HepG2 (cell line): Measurements from ENCODE around the gene DLEC1. TPM values are rescaled to one million over a fixed set of nuclear protein-coding genes. Genes with fewer than 3 reads are reported as not detected.
A peak's percentile ranks its signal among the peaks of the same experiment; 100 is the strongest.

Source experiments
- AGO2 ChIP-seq: fragments of 200-400 bp; formaldehyde crosslinking; optimal IDR thresholded peaks from 2 replicates; pipeline ENCODE3; 2017; ENCODE audit warnings: mild to moderate bottlenecking, low read depth, low read length, moderate library complexity
- ARNT ChIP-seq: fragments of 450-650 bp; IDR thresholded peaks from 2 replicates; pipeline ENCODE4 v1.6.1; 2017
- ATF7-NPFF ChIP-seq: sonication (generic); formaldehyde crosslinking; IDR thresholded peaks from 2 replicates; pipeline ENCODE4 v1.8.1; 2023; ENCODE audit warnings: mild to moderate bottlenecking, low read depth, missing genetic modification reagents, moderate library complexity
- DBP ChIP-seq: sonication (generic); formaldehyde crosslinking; IDR thresholded peaks from 2 replicates; pipeline ENCODE4 v1.4.0; 2020; ENCODE audit warnings: missing genetic modification reagents; ENCODE audit errors: not compliant biosample characterization
- GTF2F1 ChIP-seq: fragments of 150-350 bp; IDR thresholded peaks from 2 replicates; pipeline ENCODE4 v1.6.1; 2014; ENCODE audit warnings: low read length
- HNF4G ChIP-seq, 2 experiments: sonication (generic) in 1 of 2; formaldehyde crosslinking in 1 of 2; IDR thresholded peaks; 2 replicates each; pipeline versions ENCODE4 v1.4.0 to v1.6.1; 2011 to 2020; ENCODE audit warnings: borderline replicate concordance in 2 of 2, low read depth in 2 of 2, mild to moderate bottlenecking in 2 of 2, low read length in 1 of 2, missing genetic modification reagents in 1 of 2, moderate library complexity in 1 of 2
- HOMEZ ChIP-seq: IDR thresholded peaks from 2 replicates; pipeline ENCODE4 v1.6.1; 2016; ENCODE audit warnings: low read depth
- MAFF ChIP-seq: IDR thresholded peaks from 2 replicates; pipeline ENCODE4 v1.6.1; 2011; ENCODE audit warnings: low read depth, low read length, improper control_type of control experiment
- NFE2L2 ChIP-seq: fragments of 150-350 bp; IDR thresholded peaks from 2 replicates; pipeline ENCODE4 v1.6.1; 2014; ENCODE audit warnings: low read length
- NONO ChIP-seq, 2 experiments: fragments of 450-650 bp in 1 of 2; sonication (generic) in 1 of 2; formaldehyde crosslinking in 1 of 2; IDR thresholded peaks in 1 of 2; conservative IDR thresholded peaks in 1 of 2; 2 replicates each; pipeline versions ENCODE4 v1.6.1 to v1.8.0; 2017 to 2022; ENCODE audit warnings: mild to moderate bottlenecking in 1 of 2, missing genetic modification reagents in 1 of 2, moderate library complexity in 1 of 2
- TAF1 ChIP-seq: sonication (generic); formaldehyde crosslinking; IDR thresholded peaks from 2 replicates; pipeline ENCODE4 v1.4.0; 2020; ENCODE audit warnings: missing genetic modification reagents
- TOE1 ChIP-seq: sonication (generic); formaldehyde crosslinking; IDR thresholded peaks from 2 replicates; pipeline ENCODE4 v1.4.0; 2020; ENCODE audit warnings: mild to moderate bottlenecking, missing genetic modification reagents
- ZBTB7A ChIP-seq: sonication (generic); formaldehyde crosslinking; IDR thresholded peaks from 2 replicates; pipeline ENCODE4 v1.8.0; 2022; ENCODE audit warnings: mild to moderate bottlenecking, missing genetic modification reagents
- ZFX ChIP-seq: sonication (generic); formaldehyde crosslinking; IDR thresholded peaks from 2 replicates; pipeline ENCODE4 v1.4.0; 2020; ENCODE audit warnings: mild to moderate bottlenecking, low read depth, missing genetic modification reagents, moderate library complexity
- ZMAT3 ChIP-seq: sonication (generic); formaldehyde crosslinking; conservative IDR thresholded peaks from 2 replicates; pipeline ENCODE4 v1.7.0; 2021; ENCODE audit warnings: missing genetic modification reagents
- ZNF12 ChIP-seq: sonication (generic); formaldehyde crosslinking; IDR thresholded peaks from 2 replicates; pipeline ENCODE4 v1.5.0; 2020; ENCODE audit warnings: missing genetic modification reagents
- ZNF326 ChIP-seq: sonication (generic); formaldehyde crosslinking; IDR thresholded peaks from 2 replicates; pipeline ENCODE4 v1.4.0; 2020; ENCODE audit warnings: missing genetic modification reagents, borderline replicate concordance
- ZNF746 ChIP-seq: sonication (generic); formaldehyde crosslinking; IDR thresholded peaks from 2 replicates; pipeline ENCODE4 v1.8.0; 2022; ENCODE audit warnings: mild to moderate bottlenecking, missing genetic modification reagents
- ZNF768 ChIP-seq: sonication (generic); formaldehyde crosslinking; IDR thresholded peaks from 2 replicates; pipeline ENCODE4 v1.4.0; 2020; ENCODE audit warnings: missing genetic modification reagents
- ZNF772 ChIP-seq: sonication (generic); formaldehyde crosslinking; IDR thresholded peaks from 2 replicates; pipeline ENCODE4 v1.5.0; 2020; ENCODE audit warnings: mild to moderate bottlenecking, missing genetic modification reagents
- ZNF780A ChIP-seq: sonication (generic); formaldehyde crosslinking; IDR thresholded peaks from 2 replicates; pipeline ENCODE4 v1.8.0; 2022; ENCODE audit warnings: mild to moderate bottlenecking, missing genetic modification reagents, moderate library complexity
- polyA plus RNA-seq, 8 experiments: library from polyadenylated mRNA; depleted of rRNA in 3 of 8; stranded (reverse) in 7 of 8; unstranded in 1 of 8; fragments of >200 nt; fragmentation: Illumina TruSeq in 4 of 8; extraction: Trizol in 4 of 8; gene quantifications; 2 replicates each; pipeline versions ENCODE4 v1.2.1 to v1.2.3, GENCODE V29; 2011 to 2016; ENCODE audit warnings: low read depth in 4 of 8, missing spikeins in 1 of 8, mixed read lengths in 1 of 8; ENCODE audit not compliant: insufficient read depth in 1 of 8
- total RNA-seq, 5 experiments: library from RNA; depleted of rRNA; stranded (reverse); fragments of >200 nt; fragmentation: Illumina TruSeq; extraction: Trizol; gene quantifications; 2 replicates each; pipeline ENCODE4 v1.2.3, GENCODE V29; 2016; ENCODE audit warnings: low read depth in 1 of 5
- TF ChIP-seq, protein P1 (sequence below): sonication (generic); formaldehyde crosslinking; conservative IDR thresholded peaks from 2 replicates; pipeline ENCODE4 v1.8.0; 2022; ENCODE audit warnings: low read depth, missing genetic modification reagents
- TF ChIP-seq, protein P2 (sequence below): sonication (generic); formaldehyde crosslinking; IDR thresholded peaks from 2 replicates; pipeline ENCODE4 v1.4.0; 2020; ENCODE audit warnings: mild to moderate bottlenecking, missing genetic modification reagents

DLEC1 gene
- total and polyA plus RNA-seq, 2 of the 13 experiments (the other 11 are each of a cell fraction or from before 2014, with no cell fraction given), result 0.09 TPM; not detected in 1

GRCh38 chr3:38116471-38117162 lies 77.6 kb downstream of the DLEC1 start (continued):
- TF ChIP-seq, protein P1, sequence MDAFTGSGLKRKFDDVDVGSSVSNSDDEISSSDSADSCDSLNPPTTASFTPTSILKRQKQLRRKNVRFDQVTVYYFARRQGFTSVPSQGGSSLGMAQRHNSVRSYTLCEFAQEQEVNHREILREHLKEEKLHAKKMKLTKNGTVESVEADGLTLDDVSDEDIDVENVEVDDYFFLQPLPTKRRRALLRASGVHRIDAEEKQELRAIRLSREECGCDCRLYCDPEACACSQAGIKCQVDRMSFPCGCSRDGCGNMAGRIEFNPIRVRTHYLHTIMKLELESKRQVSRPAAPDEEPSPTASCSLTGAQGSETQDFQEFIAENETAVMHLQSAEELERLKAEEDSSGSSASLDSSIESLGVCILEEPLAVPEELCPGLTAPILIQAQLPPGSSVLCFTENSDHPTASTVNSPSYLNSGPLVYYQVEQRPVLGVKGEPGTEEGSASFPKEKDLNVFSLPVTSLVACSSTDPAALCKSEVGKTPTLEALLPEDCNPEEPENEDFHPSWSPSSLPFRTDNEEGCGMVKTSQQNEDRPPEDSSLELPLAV, result no peak
- TF ChIP-seq ZFX (CRISPR knock-in tag) (no peak), TAF1 (CRISPR knock-in tag) (no peak), ATF7-NPFF (no peak), ZNF768 (CRISPR knock-in tag) (no peak), HOMEZ (CRISPR knock-in tag) (no peak), NONO (IDR thresholded peaks at IDR 0.05) (no peak), NONO (CRISPR knock-in tag; conservative IDR thresholded peaks at IDR 0.05) (peak; percentile 66), ZNF772 (no peak), ZNF12 (CRISPR knock-in tag) (no peak), ZNF746 (no peak), ZBTB7A (CRISPR knock-in tag) (no peak), DBP (CRISPR knock-in tag) (no peak), ZNF326 (CRISPR knock-in tag) (peak; percentile 86), ZNF780A (CRISPR knock-in tag) (0 out of 2 replicates have a peak, but pooled peaks have one; percentile 23), NFE2L2 (no peak), ARNT (no peak), GTF2F1 (no peak), ZMAT3 (CRISPR knock-in tag) (no peak), MAFF (no peak), AGO2 (peak; percentile 97), HNF4G (IDR thresholded peaks at IDR 0.05; ENCODE audit: borderline replicate concordance, low read depth, low read length) (no peak), HNF4G (CRISPR knock-in tag; IDR thresholded peaks at IDR 0.05; ENCODE audit: borderline replicate concordance, low read depth) (no peak), TOE1 (CRISPR knock-in tag) (no peak)
- TF ChIP-seq, protein P2, sequence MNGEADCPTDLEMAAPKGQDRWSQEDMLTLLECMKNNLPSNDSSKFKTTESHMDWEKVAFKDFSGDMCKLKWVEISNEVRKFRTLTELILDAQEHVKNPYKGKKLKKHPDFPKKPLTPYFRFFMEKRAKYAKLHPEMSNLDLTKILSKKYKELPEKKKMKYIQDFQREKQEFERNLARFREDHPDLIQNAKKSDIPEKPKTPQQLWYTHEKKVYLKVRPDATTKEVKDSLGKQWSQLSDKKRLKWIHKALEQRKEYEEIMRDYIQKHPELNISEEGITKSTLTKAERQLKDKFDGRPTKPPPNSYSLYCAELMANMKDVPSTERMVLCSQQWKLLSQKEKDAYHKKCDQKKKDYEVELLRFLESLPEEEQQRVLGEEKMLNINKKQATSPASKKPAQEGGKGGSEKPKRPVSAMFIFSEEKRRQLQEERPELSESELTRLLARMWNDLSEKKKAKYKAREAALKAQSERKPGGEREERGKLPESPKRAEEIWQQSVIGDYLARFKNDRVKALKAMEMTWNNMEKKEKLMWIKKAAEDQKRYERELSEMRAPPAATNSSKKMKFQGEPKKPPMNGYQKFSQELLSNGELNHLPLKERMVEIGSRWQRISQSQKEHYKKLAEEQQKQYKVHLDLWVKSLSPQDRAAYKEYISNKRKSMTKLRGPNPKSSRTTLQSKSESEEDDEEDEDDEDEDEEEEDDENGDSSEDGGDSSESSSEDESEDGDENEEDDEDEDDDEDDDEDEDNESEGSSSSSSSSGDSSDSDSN (CRISPR knock-in tag), result no peak
